ENCODE data around the gene LENEP. TPM values are rescaled to one million over a fixed set of nuclear protein-coding genes. Genes with fewer than 3 reads are reported as not detected.

LENEP gene
- total RNA-seq, 1 experiment from 2014 or later = not detected

DNA sequence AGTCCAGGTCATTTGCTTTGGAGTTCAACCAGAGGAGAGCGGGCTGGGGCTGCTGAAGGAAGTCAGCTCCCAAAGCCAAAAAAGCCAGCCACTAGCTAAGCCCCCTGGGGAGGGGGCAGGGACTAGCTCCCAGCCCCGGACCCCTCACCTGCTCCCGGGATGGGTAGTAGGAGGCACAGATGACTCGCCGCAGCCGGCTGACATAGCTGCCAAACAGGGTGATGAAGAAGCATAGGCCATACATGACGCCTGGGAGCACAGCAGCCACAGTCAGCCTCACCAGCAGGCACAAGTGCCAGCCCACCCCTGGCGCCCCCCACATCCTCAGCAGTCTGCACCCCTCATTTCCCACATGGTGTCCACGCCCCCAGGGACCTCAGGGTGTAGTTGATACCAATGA is 32.8 kb downstream of the LENEP start:
- DNase-seq (ENCODE audit: low read depth) = no peak

- peak; percentile 12 for DNase-seq (ENCODE audit: low read depth)
These were observed 33.2 kb downstream of the LENEP start for GRCh38 chr1:155026588-155026987.

GRCh38 chr1:155029513-155030242 is 36.3 kb downstream of the LENEP start:
- no peak for DNase-seq (ENCODE audit: low read depth)

- DNase-seq (ENCODE audit: low read depth) = no peak
These were observed 36.9 kb downstream of the LENEP start for GRCh38 chr1:155030243-155030795.

GRCh38 chr1:155030899-155031298 is 37.5 kb downstream of the LENEP start:
- no peak for DNase-seq (ENCODE audit: low read depth)

GRCh38 chr1:155032886-155033285 is 39.5 kb downstream of the LENEP start:
- DNase-seq (ENCODE audit: low read depth) = no peak

GRCh38 chr1:155033524-155033923 is 40.1 kb downstream of the LENEP start, which contains the start of the genes DCST1 and DCST2:
Gene DCST1 (plus strand): TSS chr1:155033824. CDS start chr1:155034037, 213 bp downstream.
Gene DCST2 (minus strand): TSS chr1:155033781. CDS start chr1:155033701, 80 bp downstream.
- no peak for DNase-seq (ENCODE audit: low read depth)

GRCh38 chr1:155034318-155035208 is 41.2 kb downstream of the LENEP start:
- DNase-seq (ENCODE audit: low read depth) = no peak

GRCh38 chr1:155035936-155036335 is 42.5 kb downstream of the LENEP start:
- DNase-seq (ENCODE audit: low read depth) = no peak

GRCh38 chr1:155037043-155037442 is 43.7 kb downstream of the LENEP start:
- DNase-seq (ENCODE audit: low read depth) = no peak

GRCh38 chr1:155037851-155038441 is 44.6 kb downstream of the LENEP start:
- no peak for DNase-seq (ENCODE audit: low read depth)

GRCh38 chr1:155038602-155039307 is 45.4 kb downstream of the LENEP start:
- DNase-seq (ENCODE audit: low read depth) = peak; percentile 83

DNA sequence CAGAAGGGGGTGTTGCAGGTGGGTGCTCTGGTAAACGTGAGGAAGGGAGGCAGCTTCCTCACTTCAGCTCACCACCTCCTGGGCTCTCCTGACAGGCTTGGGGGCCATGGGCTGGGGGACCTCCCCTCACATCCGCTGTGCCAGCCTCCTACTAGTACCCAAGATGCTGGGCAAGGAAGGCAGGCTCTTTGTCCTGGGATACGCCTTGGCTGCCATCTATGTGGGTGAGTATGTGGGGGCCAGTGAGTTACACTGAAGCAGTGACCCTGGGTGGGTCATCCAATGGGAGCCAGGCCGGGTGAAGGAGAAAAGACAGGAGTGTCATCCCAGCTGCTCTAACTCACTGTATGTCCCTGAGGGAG is 45.9 kb downstream of the LENEP start:
- DNase-seq (ENCODE audit: low read depth) = no peak

- DNase-seq (ENCODE audit: low read depth) = no peak
These were observed 47.1 kb downstream of the LENEP start for GRCh38 chr1:155040358-155041093.

GRCh38 chr1:155042789-155043188 is 49.4 kb downstream of the LENEP start:
- no peak for DNase-seq (ENCODE audit: low read depth)

GRCh38 chr1:155043301-155043702 is 49.9 kb downstream of the LENEP start:
- DNase-seq (ENCODE audit: low read depth) = no peak

- DNase-seq (ENCODE audit: low read depth) = no peak
These were observed 50.4 kb downstream of the LENEP start for GRCh38 chr1:155043793-155044192.
